B cell (primary cell): ENCODE data around the gene AKT3. TPM values are rescaled to one million over a fixed set of nuclear protein-coding genes. Genes with fewer than 3 reads are reported as not detected.

Experiments used
- ATAC-seq: fragments of 200-7000 bp; cut with Tn5 transposase; one replicate; pipeline ENCODE4 v1.10.0; 2021; ENCODE audit warnings: low read depth, mild to moderate bottlenecking, moderate number of reproducible peaks, moderate library complexity
- CTCF ChIA-PET: fragments of 350-600 bp; sonication (Branson Sonifier 250); formaldehyde crosslinking; loops from one replicate; lab custom pipeline; 2021; ENCODE audit warnings: antibody characterized with exemption, inconsistent platforms; lab: Charles Lee
- POLR2A ChIA-PET: fragments of 350-600 bp; sonication (Branson Sonifier 250); formaldehyde crosslinking; loops from one replicate; lab custom pipeline; 2021; ENCODE audit warnings: antibody characterized with exemption; lab: Charles Lee
- DNase-seq: peaks from one replicate; pipeline ENCODE4 v3.0.0; 2013
- H2AFZ ChIP-seq: 2 replicates; pipeline ENCODE4 v1.6.1; 2012; ENCODE audit warnings: mild to moderate bottlenecking, low read depth, low read length; ENCODE audit not compliant: insufficient read depth, poor library complexity, severe bottlenecking
- H3K27ac ChIP-seq, 2 donors: 1 replicate in 1 of 2; 2 replicates in 1 of 2; pipeline ENCODE4 v1.5.1; 2012 to 2013; ENCODE audit warnings: low read length in 2 of 2, mild to moderate bottlenecking in 2 of 2, moderate library complexity in 1 of 2
- H3K27me3 ChIP-seq, 4 experiments: fragments of 200-600 bp in 1 of 4; sonication (generic) in 1 of 4; replicated peaks in 1 of 4; 1 replicate in 2 of 4; 2 replicates in 2 of 4; pipeline versions ENCODE4 v1.6.1 to v1.7.0; 2013 to 2016; ENCODE audit warnings: low read length in 3 of 4, mild to moderate bottlenecking in 2 of 4, mixed read lengths in 1 of 4, moderate library complexity in 1 of 4; ENCODE audit not compliant: insufficient read depth in 4 of 4, control insufficient read depth in 3 of 4; ENCODE audit errors: control extremely low read depth in 1 of 4
- H3K36me3 ChIP-seq, 2 experiments: replicated peaks in 1 of 2; 1 replicate in 1 of 2; 2 replicates in 1 of 2; pipeline versions ENCODE4 v1.6.1 to v1.7.1; 2013; ENCODE audit warnings: low read length in 1 of 2; ENCODE audit not compliant: insufficient read depth in 2 of 2, control insufficient read depth in 1 of 2; ENCODE audit errors: control extremely low read depth in 1 of 2, extremely low read depth in 1 of 2
- H3K4me1 ChIP-seq, 2 donors: fragments of 200-600 bp in 1 of 2; sonication (generic) in 1 of 2; 1 replicate in 1 of 2; 2 replicates in 1 of 2; pipeline versions ENCODE4 v1.5.1 to v1.6.1; 2013 to 2017; ENCODE audit warnings: low read length in 2 of 2; ENCODE audit not compliant: control insufficient read depth in 2 of 2, insufficient read depth in 2 of 2
- H3K4me2 ChIP-seq: replicated peaks from 2 replicates; pipeline ENCODE3; 2012; ENCODE audit warnings: mild to moderate bottlenecking, low read depth, low read length; ENCODE audit not compliant: poor library complexity, severe bottlenecking
- H3K4me3 ChIP-seq, 5 experiments: fragments of 200-600 bp in 1 of 5; sonication (generic) in 1 of 5; 1 replicate in 3 of 5; 2 replicates in 2 of 5; pipeline versions ENCODE4 v1.5.1 to v1.7.0; 2011 to 2016; ENCODE audit warnings: low read length in 4 of 5, mild to moderate bottlenecking in 4 of 5, low read depth in 2 of 5, control low read depth in 1 of 5, moderate library complexity in 1 of 5; ENCODE audit not compliant: insufficient read depth in 1 of 5; ENCODE audit errors: control extremely low read depth in 1 of 5, extremely low read depth in 1 of 5
- H3K79me2 ChIP-seq: fragments of 200-600 bp; sonication (generic); one replicate; pipeline ENCODE4 v1.6.0; 2016; ENCODE audit warnings: low read length; ENCODE audit not compliant: control insufficient read depth, insufficient read depth
- H3K9ac ChIP-seq: fragments of 200-600 bp; sonication (generic); 2 replicates; pipeline ENCODE4 v1.6.1; 2017; ENCODE audit warnings: mild to moderate bottlenecking, low read length, moderate library complexity
- H3K9me3 ChIP-seq, 3 donors: one replicate each; pipeline versions ENCODE4 v1.6.1 to v1.7.1; 2013; ENCODE audit warnings: low read length in 2 of 3; ENCODE audit not compliant: control insufficient read depth in 2 of 3, insufficient read depth in 1 of 3; ENCODE audit errors: control extremely low read depth in 1 of 3
- H4K20me1 ChIP-seq: 2 replicates; pipeline ENCODE4 v1.6.0; 2012; ENCODE audit warnings: mild to moderate bottlenecking, low read length; ENCODE audit not compliant: insufficient read depth, control insufficient read depth, poor library complexity, severe bottlenecking
- H3K27ac Mint-ChIP-seq: one replicate; pipeline ENCODE4 v1.8.0; 2021; ENCODE audit warnings: mixed read lengths
- H3K27me3 Mint-ChIP-seq: one replicate; pipeline ENCODE4 v1.8.0; 2021; ENCODE audit warnings: mixed read lengths
- H3K4me1 Mint-ChIP-seq: one replicate; pipeline ENCODE4 v1.8.0; 2021; ENCODE audit warnings: mixed read lengths
- H3K4me3 Mint-ChIP-seq: one replicate; pipeline ENCODE4 v1.8.0; 2021; ENCODE audit warnings: mixed read lengths
- H3K9me3 Mint-ChIP-seq: one replicate; pipeline ENCODE4 v1.8.0; 2022; ENCODE audit warnings: mixed read lengths; ENCODE audit not compliant: insufficient read depth
- EZH2 ChIP-seq: IDR thresholded peaks from 2 replicates; pipeline ENCODE4 v1.6.1; 2012; ENCODE audit warnings: borderline replicate concordance, low read depth, mild to moderate bottlenecking, moderate library complexity, low read length; ENCODE audit not compliant: insufficient read depth, poor library complexity, severe bottlenecking
- WGBS: methylation state at CpG from one replicate; pipeline ENCODE4 v1.1.5; 2013; ENCODE audit warnings: missing lambda C conversion rate; ENCODE audit not compliant: insufficient coverage; 5-methylcytosine and 5-hydroxymethylcytosine counted together
- intact Hi-C: fragments of 100-400 bp; cut with micrococcal nuclease; formaldehyde crosslinking; loops from one replicate; pipeline ENCODE4 v1.10.0; 2022
- polyA plus RNA-seq: library from polyadenylated mRNA; depleted of rRNA; stranded (reverse); fragments of >200 nt; gene quantifications from 2 replicates; pipeline ENCODE4 v1.2.3, GENCODE V29; 2012
- total RNA-seq, 2 donors: library from RNA; stranded (reverse); fragments of 120-200 nt in 1 of 2; gene quantifications; 1 replicate in 1 of 2; 2 replicates in 1 of 2; pipeline versions ENCODE4 v1.2.3 to v1.2.4, GENCODE V29; 2013 to 2022
- TF ChIP-seq, protein P1 (sequence below): fragments of 200-600 bp; IDR thresholded peaks from one replicate; pipeline ENCODE4 v1.8.0; 2022; ENCODE audit warnings: antibody characterized with exemption, mild to moderate bottlenecking

Gene AKT3
- total and polyA plus RNA-seq, 2 donors (not counting 1 experiment from before 2014, with no cell fraction given), result 4.4 to 148 TPM

DNA sequence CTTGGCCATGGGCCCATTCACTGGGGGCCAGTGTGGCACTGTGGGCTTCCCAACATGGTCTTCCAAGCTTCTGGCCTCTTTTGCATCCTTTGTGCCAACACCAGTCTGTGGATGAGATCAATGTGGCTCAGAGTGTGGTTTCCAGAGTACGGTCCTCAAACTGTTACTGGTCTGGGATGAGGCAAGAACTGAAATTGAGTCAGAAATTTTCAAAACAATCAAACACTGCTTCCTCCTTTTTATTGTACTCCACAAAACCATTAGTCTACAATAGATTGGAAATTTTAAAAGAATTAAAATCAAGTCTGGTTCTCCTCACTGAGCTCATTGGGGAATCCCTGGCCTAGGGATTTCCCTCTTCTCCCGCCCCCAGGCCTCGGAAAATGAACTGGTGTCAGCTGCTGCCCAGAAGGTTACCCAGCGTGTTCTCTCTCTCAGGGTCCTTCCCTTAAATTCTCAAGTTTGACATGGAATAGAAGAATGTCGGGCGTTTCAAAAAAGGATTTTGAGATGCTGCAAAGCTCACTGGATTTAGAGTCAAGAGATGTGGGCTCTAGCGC lies 372.2 kb downstream of the AKT3 start:
- no peak overlapping the region for H3K4me3 Mint-ChIP-seq
- H3K27ac Mint-ChIP-seq, result no peak overlapping the region
- no peaks in the 10 kb centered on the region for H3K9me3 ChIP-seq
- H3K9ac ChIP-seq, result no peak overlapping the region
- peaks cover 0 to 11% (median 0%) of the 10 kb centered on the region in 4 experiments for H3K27me3 ChIP-seq
- peaks cover 11 to 13% of the 10 kb centered on the region in 2 donors for H3K4me1 ChIP-seq
- intact Hi-C loops, result no loop called here
- H4K20me1 ChIP-seq, result no peaks in the 10 kb centered on the region
- TF ChIP-seq EZH2, result no peak
- TF ChIP-seq, protein P1, sequence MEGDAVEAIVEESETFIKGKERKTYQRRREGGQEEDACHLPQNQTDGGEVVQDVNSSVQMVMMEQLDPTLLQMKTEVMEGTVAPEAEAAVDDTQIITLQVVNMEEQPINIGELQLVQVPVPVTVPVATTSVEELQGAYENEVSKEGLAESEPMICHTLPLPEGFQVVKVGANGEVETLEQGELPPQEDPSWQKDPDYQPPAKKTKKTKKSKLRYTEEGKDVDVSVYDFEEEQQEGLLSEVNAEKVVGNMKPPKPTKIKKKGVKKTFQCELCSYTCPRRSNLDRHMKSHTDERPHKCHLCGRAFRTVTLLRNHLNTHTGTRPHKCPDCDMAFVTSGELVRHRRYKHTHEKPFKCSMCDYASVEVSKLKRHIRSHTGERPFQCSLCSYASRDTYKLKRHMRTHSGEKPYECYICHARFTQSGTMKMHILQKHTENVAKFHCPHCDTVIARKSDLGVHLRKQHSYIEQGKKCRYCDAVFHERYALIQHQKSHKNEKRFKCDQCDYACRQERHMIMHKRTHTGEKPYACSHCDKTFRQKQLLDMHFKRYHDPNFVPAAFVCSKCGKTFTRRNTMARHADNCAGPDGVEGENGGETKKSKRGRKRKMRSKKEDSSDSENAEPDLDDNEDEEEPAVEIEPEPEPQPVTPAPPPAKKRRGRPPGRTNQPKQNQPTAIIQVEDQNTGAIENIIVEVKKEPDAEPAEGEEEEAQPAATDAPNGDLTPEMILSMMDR, result no peak
- no peak overlapping the region for H2AFZ ChIP-seq
- H3K79me2 ChIP-seq, result no peaks in the 10 kb centered on the region
- CTCF ChIA-PET, result no interaction called here
- H3K36me3 ChIP-seq, result no peaks in the 10 kb centered on the region
- 95% methylated on average over 6 of the region's 7 CpGs for WGBS
- no peak overlapping the region for H3K4me3 ChIP-seq
- H3K27ac ChIP-seq, result no peak overlapping the region
- POLR2A ChIA-PET, result no interaction called here
- no peak overlapping the region for H3K4me2 ChIP-seq
- no peak for ATAC-seq
- peaks cover 27% of the 10 kb centered on the region for H3K4me1 Mint-ChIP-seq
- no peaks in the 10 kb centered on the region for H3K9me3 Mint-ChIP-seq
- peaks cover 4% of the 10 kb centered on the region for H3K27me3 Mint-ChIP-seq
- DNase-seq, result no peak

DNA sequence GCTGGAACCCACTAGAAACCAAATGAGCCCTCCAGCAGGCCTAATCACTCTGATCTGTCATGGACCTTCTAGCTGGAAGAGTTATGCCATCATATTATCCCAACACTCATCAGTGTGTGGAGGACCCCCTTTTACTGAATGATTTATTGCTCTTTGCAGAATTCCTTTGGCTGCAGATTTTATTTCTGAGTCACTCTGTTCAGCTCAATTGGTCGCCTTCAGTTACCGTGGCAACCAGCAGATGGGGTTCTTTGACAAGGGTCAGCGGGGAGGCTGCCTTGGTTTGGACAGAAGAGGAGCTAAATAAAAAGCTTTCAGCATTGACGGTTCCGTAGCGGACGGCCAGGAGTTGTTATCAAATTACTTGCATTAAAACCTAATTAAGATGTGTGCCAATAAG lies 374.1 kb downstream of the AKT3 start:
- ATAC-seq, result no peak
- ChIA-PET CTCF (interaction anchor here (1.3 kb wide), 1 partner anchor 272 kb away, joined by 4 read pairs; no protein-coding TSS in a partner anchor), POLR2A (no interaction called here)
- no peak overlapping the region for H3K4me3 ChIP-seq
- no peak overlapping the region for H3K9ac ChIP-seq
- Mint-ChIP-seq H3K27ac (no peak overlapping the region), H3K4me1 (peaks cover 27% of the 10 kb centered on the region), H3K9me3 (no peaks in the 10 kb centered on the region), H3K4me3 (no peak overlapping the region), H3K27me3 (peaks cover 4% of the 10 kb centered on the region)
- no peaks in the 10 kb centered on the region for H3K36me3 ChIP-seq
- no CpG with 5 or more reads among the region's 7 CpGs for WGBS
- H3K27me3 ChIP-seq, result no peaks in the 10 kb centered on the region
- no peak overlapping the region for H3K4me2 ChIP-seq
- H3K9me3 ChIP-seq, result no peaks in the 10 kb centered on the region
- no peak for TF ChIP-seq EZH2
- TF ChIP-seq, protein P1, result no peak
- no peaks in the 10 kb centered on the region for H4K20me1 ChIP-seq
- no peak overlapping the region for H2AFZ ChIP-seq
- no peak for DNase-seq
- H3K79me2 ChIP-seq, result no peaks in the 10 kb centered on the region
- H3K4me1 ChIP-seq, result peaks cover 14 to 18% of the 10 kb centered on the region in 2 donors
- H3K27ac ChIP-seq, result no peak overlapping the region
- intact Hi-C loops, result no loop called here
